ENCODE results near the gene SCTR.

The SCTR gene

DNA sequence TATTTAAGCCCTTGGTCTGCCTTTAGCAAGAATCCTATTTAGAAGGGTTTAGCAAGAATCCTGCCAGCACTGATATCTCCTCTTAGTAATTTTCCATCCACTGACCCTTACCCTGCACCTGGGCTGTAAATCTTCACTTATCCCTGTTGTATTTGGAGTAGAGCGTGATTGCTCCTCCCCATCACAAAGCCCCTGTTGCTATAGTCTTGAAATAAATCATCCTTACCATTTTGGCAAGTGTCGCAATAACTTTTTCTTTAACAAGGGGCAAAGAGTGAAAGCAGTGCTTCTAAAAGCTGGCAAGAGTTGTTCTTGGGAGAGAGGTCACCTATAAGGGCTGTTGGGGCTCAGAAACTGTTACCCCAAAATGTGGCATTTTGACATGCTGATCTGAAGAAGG, 3.7 kb upstream of the SCTR start:
- no peak for DNase-seq (ENCODE audit: low read depth)
- H3K4me3 ChIP-seq (ENCODE audit: low read depth, low read length) = no peak overlapping the region
- TF ChIP-seq, protein P1, sequence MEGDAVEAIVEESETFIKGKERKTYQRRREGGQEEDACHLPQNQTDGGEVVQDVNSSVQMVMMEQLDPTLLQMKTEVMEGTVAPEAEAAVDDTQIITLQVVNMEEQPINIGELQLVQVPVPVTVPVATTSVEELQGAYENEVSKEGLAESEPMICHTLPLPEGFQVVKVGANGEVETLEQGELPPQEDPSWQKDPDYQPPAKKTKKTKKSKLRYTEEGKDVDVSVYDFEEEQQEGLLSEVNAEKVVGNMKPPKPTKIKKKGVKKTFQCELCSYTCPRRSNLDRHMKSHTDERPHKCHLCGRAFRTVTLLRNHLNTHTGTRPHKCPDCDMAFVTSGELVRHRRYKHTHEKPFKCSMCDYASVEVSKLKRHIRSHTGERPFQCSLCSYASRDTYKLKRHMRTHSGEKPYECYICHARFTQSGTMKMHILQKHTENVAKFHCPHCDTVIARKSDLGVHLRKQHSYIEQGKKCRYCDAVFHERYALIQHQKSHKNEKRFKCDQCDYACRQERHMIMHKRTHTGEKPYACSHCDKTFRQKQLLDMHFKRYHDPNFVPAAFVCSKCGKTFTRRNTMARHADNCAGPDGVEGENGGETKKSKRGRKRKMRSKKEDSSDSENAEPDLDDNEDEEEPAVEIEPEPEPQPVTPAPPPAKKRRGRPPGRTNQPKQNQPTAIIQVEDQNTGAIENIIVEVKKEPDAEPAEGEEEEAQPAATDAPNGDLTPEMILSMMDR (IDR thresholded peaks at IDR 0.05; ENCODE audit: control insufficient read depth, extremely low read depth, insufficient read depth) = no peak

DNA sequence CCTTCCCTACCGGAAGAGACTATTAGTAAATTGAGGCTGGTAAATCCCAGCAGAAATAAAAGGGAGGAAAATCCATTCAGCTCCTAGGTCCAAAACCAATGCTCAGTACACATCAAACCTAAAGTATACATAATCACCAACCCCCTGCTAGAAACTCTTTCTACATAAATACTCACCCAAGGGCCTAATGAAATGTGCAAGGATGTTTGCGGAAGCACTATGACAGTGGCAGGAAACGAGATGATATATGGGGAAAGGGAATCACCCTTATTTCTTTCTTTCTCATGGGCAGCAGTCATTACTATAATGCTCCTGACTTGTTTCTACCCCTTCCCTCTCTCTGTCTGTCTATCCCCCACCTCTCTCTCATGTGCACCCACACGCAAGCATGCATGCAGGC, 1.3 kb upstream of the SCTR start:
- TF ChIP-seq, protein P1 (IDR thresholded peaks at IDR 0.05; ENCODE audit: control insufficient read depth, extremely low read depth, insufficient read depth) = no peak
- DNase-seq (ENCODE audit: low read depth) = no peak

DNA sequence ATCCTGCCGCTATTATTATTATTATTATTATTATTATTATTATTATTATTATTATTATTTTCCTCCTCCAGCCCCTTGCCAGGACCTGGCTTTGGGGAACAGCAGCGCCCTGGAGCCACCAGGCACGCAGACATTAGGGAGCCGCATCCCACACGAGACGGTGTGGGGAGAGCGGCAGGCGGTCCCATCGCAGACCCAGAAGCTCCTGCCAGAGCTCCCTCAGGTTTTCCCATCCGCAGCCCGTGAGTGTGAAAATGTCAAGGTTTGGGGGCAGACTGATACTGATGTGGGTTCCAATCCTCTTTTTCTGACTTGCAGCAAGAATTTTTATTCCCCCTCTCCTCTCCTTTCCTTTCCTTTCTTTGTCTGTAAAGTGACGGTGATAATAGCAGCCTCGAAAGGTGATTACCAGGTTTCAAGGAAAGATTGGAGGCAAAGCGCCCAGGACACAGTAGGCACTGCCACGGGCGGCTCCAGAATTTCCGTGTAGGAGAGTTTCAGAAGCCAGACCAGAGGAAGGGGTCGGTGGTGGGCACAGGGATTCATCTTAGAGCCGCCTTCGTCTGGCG, 816 bp downstream of the SCTR start:
- TF ChIP-seq, protein P1 (IDR thresholded peaks at IDR 0.05; ENCODE audit: control insufficient read depth, extremely low read depth, insufficient read depth) = no peak
- H3K4me3 ChIP-seq (ENCODE audit: low read depth, low read length) = no peak overlapping the region
- no peak for DNase-seq (ENCODE audit: low read depth)

More for the DNA sequence above, 1.3 kb upstream of the SCTR start:
- H3K4me3 ChIP-seq (ENCODE audit: low read depth, low read length) = no peak overlapping the region

DNA sequence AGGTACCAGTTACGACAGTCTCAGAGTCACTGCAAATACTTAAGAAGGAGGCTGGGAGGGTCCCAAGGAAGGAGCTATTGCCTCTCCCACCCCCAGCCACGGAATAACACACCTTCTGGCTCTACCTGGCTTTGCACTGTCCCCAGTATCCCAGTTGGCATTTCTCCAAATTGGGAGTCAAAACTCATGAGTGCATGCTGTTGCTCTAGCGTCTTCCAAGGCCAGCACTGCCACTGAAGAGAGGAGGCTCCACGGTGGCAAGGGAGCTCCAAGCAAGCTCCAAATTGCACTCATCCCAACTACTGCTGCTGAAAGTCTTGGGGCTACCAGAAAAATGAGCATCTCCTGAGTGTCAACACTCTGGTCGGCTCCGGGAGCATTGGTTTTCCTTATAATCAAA, 1.6 kb downstream of the SCTR start:
- no peak for DNase-seq (ENCODE audit: low read depth)
- TF ChIP-seq, protein P1 (IDR thresholded peaks at IDR 0.05; ENCODE audit: control insufficient read depth, extremely low read depth, insufficient read depth) = no peak
- H3K4me3 ChIP-seq (ENCODE audit: low read depth, low read length) = no peak overlapping the region

DNA sequence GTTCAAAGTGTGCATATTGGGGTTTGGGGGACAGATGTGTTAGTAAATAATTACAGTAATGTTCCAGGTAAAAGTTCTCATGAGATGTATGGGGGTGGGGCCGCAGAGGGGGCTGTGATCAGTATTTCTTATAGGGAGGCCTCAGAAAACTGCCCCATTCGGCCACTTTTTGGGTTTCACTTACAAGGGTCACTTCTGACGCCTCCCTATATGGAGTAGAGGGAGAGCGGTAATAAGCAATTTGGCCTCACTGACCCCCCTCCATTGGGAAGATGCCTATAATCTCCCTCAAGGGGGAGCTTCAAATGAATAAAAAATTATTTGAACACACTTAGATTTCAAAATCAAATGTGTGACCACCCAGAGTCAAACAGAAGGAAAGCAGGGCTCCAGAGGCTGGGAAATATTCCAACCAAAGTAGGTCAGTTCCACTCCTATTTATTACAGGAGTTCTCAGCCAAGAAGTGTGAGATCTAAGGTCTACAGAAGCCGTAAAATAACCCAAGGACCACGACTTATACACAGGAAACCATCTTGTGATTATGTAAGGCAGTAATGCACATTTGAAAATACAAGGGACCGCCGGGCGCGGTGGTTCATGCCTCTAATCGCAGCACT, 2.7 kb downstream of the SCTR start:
- TF ChIP-seq, protein P1 (IDR thresholded peaks at IDR 0.05; ENCODE audit: control insufficient read depth, extremely low read depth, insufficient read depth) = no peak
- DNase-seq (ENCODE audit: low read depth) = no peak
- H3K4me3 ChIP-seq (ENCODE audit: low read depth, low read length) = no peak overlapping the region

DNA sequence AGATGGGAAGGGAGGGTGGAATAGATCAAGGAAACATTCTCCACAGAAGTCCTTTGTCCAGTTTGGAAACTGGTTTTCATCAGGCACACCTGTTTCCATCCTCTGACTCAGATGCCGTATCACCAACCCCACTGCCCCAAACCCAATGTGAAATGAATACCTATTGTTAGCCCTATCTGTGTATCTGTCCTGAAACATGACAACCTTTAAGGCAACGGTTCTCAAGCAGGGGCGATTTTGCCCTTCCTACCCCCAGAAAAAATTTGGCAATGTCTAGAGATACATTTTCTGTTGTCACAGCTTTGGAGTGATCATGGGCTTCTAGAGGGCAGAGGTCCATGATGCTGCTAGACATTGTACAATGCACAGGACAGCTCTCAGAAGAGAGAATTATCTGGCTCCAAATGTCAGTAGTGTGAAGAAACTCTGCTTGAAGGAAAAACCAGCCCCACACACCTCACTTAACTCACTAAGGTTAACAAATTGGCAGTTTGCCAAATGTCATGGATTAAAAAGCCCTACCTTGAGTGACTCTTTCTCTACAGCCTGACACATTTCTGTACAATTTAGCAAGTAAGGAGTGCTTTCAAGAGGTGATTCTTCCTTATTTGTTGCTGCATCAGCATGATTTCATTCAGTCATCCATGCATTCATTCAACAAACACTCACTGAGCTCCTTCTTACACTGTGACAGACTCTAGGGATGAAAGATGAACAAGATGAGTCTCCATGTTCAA, 3.4 kb downstream of the SCTR start:
- no peak overlapping the region for H3K4me3 ChIP-seq (ENCODE audit: low read depth, low read length)
- TF ChIP-seq, protein P1 (IDR thresholded peaks at IDR 0.05; ENCODE audit: control insufficient read depth, extremely low read depth, insufficient read depth) = no peak
- DNase-seq (ENCODE audit: low read depth) = no peak
